ENCODE measurements around the gene SLC3A2. TPM values are rescaled to one million over a fixed set of nuclear protein-coding genes. Genes with fewer than 3 reads are reported as not detected.

The SLC3A2 gene
- total and polyA plus RNA-seq, 2 experiments from 2014 or later = 335 to 456 TPM

DNA sequence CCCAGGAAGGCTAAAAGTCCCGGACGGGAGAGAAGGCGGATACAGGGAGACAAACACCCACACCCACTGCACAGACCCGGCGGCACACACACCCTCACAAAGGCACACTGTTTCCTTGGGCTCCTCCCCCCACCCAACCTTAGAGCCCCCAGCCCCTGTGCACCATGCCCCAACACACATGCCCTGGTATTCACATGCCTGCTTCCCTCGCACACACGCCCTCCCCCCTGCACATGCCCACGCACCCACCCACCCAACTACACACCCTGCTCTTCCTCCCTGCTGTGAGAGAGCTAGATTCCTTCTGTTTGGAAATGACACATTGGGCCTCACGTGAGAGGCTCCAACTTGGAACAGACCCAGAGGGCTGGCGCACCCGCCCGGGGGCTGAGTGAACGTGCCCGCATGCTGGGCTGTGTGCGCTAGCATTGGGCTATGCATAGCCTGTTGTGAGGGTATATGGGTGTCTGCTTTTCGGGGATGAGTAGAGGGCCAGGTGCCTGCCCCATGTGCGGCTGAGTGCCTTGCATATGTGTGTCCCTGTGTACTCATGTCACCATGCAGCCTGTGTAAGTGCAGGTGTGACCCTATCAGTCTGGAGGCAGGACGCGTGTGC, 41.0 kb downstream of the SLC3A2 start:
- Histone ChIP-seq H3K79me2 (no peaks in the 10 kb centered on the region), H3K4me1 (ENCODE audit: insufficient read depth) (peaks cover 23% of the 10 kb centered on the region), H3K36me3 (replicated peaks; ENCODE audit: insufficient read depth, low read depth) (no peaks in the 10 kb centered on the region), H3K27ac (no peak overlapping the region), H3K4me3 (no peak overlapping the region), H4K20me1 (ENCODE audit: insufficient read depth, poor library complexity, severe bottlenecking) (no peaks in the 10 kb centered on the region), H2AFZ (no peak overlapping the region), H3K9me3 (ENCODE audit: low read depth) (no peaks in the 10 kb centered on the region), H3K9me2 (replicated peaks; ENCODE audit: insufficient read depth) (no peaks in the 10 kb centered on the region), H3K4me2 (peak overlapping the region; percentile 36), H3K27me3 (peaks cover 43% of the 10 kb centered on the region)
- TF ChIP-seq EZH2phosphoT487 (IDR thresholded peaks at IDR 0.05; ENCODE audit: low read depth, severe bottlenecking, unreplicated experiment) = no peak
- TF ChIP-seq, protein P1, sequence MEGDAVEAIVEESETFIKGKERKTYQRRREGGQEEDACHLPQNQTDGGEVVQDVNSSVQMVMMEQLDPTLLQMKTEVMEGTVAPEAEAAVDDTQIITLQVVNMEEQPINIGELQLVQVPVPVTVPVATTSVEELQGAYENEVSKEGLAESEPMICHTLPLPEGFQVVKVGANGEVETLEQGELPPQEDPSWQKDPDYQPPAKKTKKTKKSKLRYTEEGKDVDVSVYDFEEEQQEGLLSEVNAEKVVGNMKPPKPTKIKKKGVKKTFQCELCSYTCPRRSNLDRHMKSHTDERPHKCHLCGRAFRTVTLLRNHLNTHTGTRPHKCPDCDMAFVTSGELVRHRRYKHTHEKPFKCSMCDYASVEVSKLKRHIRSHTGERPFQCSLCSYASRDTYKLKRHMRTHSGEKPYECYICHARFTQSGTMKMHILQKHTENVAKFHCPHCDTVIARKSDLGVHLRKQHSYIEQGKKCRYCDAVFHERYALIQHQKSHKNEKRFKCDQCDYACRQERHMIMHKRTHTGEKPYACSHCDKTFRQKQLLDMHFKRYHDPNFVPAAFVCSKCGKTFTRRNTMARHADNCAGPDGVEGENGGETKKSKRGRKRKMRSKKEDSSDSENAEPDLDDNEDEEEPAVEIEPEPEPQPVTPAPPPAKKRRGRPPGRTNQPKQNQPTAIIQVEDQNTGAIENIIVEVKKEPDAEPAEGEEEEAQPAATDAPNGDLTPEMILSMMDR (IDR thresholded peaks at IDR 0.05; ENCODE audit: poor library complexity) = no peak
- TF ChIP-seq EZH2 (IDR thresholded peaks at IDR 0.05; ENCODE audit: borderline replicate concordance) = no peak
- no peak for DNase-seq (ENCODE audit: low spot score)
- 59% methylated on average over 19 of the region's 19 CpGs for WGBS (ENCODE audit: low lambda C conversion rate, missing lambda C conversion rate)

DNA sequence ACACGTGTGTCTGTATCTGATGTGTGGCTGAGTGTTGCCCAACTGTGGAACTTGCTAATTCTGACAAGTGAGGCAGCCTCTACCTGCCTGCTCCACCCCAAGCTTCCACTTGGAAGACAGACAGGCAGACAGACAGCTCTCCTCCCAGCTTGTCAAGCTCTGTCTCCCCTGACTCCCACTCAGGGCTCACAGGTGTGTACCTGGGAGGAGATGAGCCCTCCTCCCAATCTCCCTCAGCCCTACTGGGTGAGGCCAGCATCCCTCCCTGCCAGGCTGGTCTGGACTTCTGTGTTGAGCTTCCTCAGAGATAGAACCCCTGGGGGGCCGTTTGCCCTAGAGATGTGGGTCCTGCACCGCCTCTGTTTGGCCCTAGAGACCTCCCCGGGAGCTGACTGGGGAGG, 41.5 kb downstream of the SLC3A2 start:
- no peaks in the 10 kb centered on the region for H3K9me3 ChIP-seq (ENCODE audit: low read depth)
- no peak overlapping the region for H2AFZ ChIP-seq
- no peaks in the 10 kb centered on the region for H3K79me2 ChIP-seq
- peaks cover 27% of the 10 kb centered on the region for H3K4me1 ChIP-seq (ENCODE audit: insufficient read depth)
- DNase-seq (ENCODE audit: low spot score) = no peak
- 72% methylated on average over 4 of the region's 4 CpGs for WGBS (ENCODE audit: low lambda C conversion rate, missing lambda C conversion rate)
- H3K27me3 ChIP-seq = peaks cover 48% of the 10 kb centered on the region
- H4K20me1 ChIP-seq (ENCODE audit: insufficient read depth, poor library complexity, severe bottlenecking) = no peaks in the 10 kb centered on the region
- no peak for TF ChIP-seq EZH2phosphoT487 (IDR thresholded peaks at IDR 0.05; ENCODE audit: low read depth, severe bottlenecking, unreplicated experiment)
- no peaks in the 10 kb centered on the region for H3K9me2 ChIP-seq (replicated peaks; ENCODE audit: insufficient read depth)
- H3K4me3 ChIP-seq = no peak overlapping the region
- H3K27ac ChIP-seq = no peak overlapping the region
- H3K36me3 ChIP-seq (replicated peaks; ENCODE audit: insufficient read depth, low read depth) = no peaks in the 10 kb centered on the region
- no peak overlapping the region for H3K4me2 ChIP-seq

DNA sequence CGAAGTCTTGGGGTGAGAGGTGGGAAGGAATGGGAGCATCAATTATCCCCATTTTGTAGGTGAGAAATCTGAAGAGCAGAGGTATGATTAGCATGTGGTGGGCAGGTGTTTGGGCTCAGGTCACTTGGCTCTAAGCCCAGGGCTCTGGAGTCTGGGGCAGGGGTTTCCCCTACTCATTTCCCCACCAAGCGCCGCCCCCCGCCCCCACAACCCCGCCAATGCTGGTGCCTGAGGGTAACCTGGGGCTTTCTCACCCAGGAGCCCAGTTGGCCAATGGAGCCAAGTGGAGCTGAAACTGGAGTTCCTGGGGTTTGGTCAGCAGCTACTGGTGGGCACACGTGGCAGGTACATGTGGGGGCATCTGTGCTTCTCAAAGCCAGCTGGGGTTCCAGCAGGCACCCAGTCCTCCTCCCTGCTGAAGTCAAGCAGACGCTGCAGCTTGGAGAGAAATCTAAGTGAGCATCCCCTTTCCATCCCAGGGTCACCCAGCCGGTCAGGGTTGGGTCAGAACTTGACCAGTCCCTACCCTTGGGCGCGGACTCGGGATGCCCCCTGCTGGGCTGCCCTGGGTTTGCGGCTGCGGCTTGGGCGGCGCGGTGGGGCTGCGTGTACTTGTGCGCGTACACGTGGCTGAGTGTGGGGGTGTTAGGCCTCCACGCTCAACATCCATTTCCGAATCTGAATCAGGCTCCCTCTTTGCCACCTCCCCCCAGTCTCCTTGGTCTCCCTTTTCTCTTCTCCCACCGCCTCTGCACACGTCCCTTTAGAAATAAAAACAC, 42.1 kb downstream of the SLC3A2 start:
- Histone ChIP-seq H3K4me1 (ENCODE audit: insufficient read depth) (peaks cover 27% of the 10 kb centered on the region), H3K36me3 (replicated peaks; ENCODE audit: insufficient read depth, low read depth) (no peaks in the 10 kb centered on the region), H3K27me3 (peaks cover 54% of the 10 kb centered on the region), H3K4me2 (peak overlapping the region; percentile 83), H3K79me2 (no peaks in the 10 kb centered on the region), H2AFZ (no peak overlapping the region), H3K9me2 (replicated peaks; ENCODE audit: insufficient read depth) (no peaks in the 10 kb centered on the region), H3K27ac (no peak overlapping the region), H4K20me1 (ENCODE audit: insufficient read depth, poor library complexity, severe bottlenecking) (no peaks in the 10 kb centered on the region), H3K4me3 (no peak overlapping the region), H3K9me3 (ENCODE audit: low read depth) (no peaks in the 10 kb centered on the region)
- no peak for DNase-seq (ENCODE audit: low spot score)
- WGBS (ENCODE audit: low lambda C conversion rate, missing lambda C conversion rate) = 43% methylated on average over 24 of the region's 24 CpGs
- TF ChIP-seq EZH2phosphoT487 (IDR thresholded peaks at IDR 0.05; ENCODE audit: low read depth, severe bottlenecking, unreplicated experiment) (no peak), EZH2 (IDR thresholded peaks at IDR 0.05; ENCODE audit: borderline replicate concordance) (no peak)
- TF ChIP-seq, protein P1 (IDR thresholded peaks at IDR 0.05; ENCODE audit: poor library complexity) = peak; percentile 34
